Measurements from ENCODE around the gene TMEM8B.

GRCh38 chr9:35909274-35909673, 80.2 kb downstream of the TMEM8B start, which contains the start of gene SPAAR:
- TF ChIP-seq EZH2 (IDR thresholded peaks at IDR 0.05; ENCODE audit: borderline replicate concordance, low read length) (no peak), CTCF (IDR thresholded peaks at IDR 0.05; ENCODE audit: low read length) (no peak)
